ENCODE results near the gene ABCA4. TPM values are rescaled to one million over a fixed set of nuclear protein-coding genes. Genes with fewer than 3 reads are reported as not detected.

The ABCA4 gene
- total RNA-seq, 6 experiments from 2014 or later: 0.49 to 0.99 (median 0.75) TPM

- H3K27ac ChIP-seq: no peak overlapping the region
- DNase-seq: no peak
- H3K27me3 ChIP-seq: no peaks in the 10 kb centered on the region
- ATAC-seq: peak; percentile 47 to 74 (median 64)
- TF ChIP-seq POLR2A (IDR thresholded peaks at IDR 0.05) (no peak), CTCF (IDR thresholded peaks at IDR 0.05) (no peak)
- H3K4me1 ChIP-seq: peaks cover 0 to 14% (median 6%) of the 10 kb centered on the region in 4 donors
- no peak overlapping the region for H3K4me3 ChIP-seq
- H3K9me3 ChIP-seq: no peaks in the 10 kb centered on the region
- intact Hi-C loops (cut with DNase I): no loop called here
- WGBS (ENCODE audit: insufficient coverage, low coverage, low lambda C conversion rate, missing lambda C conversion rate): 69% methylated on average over 10 of the region's 10 CpGs
- H3K36me3 ChIP-seq: no peaks in the 10 kb centered on the region
These were observed 16.0 kb downstream of the ABCA4 start for GRCh38 chr1:94104776-94105580.

- Histone ChIP-seq H3K27ac (no peak overlapping the region), H3K4me1 (peaks cover 0 to 14% (median 6%) of the 10 kb centered on the region in 4 donors), H3K9me3 (no peaks in the 10 kb centered on the region), H3K27me3 (no peaks in the 10 kb centered on the region), H3K36me3 (no peaks in the 10 kb centered on the region), H3K4me3 (no peak overlapping the region)
- WGBS (ENCODE audit: insufficient coverage, low coverage, low lambda C conversion rate, missing lambda C conversion rate): 63% methylated on average over 2 of the region's 9 CpGs
- intact Hi-C loops (cut with DNase I): no loop called here
- ATAC-seq (no peak), DNase-seq (no peak)
- TF ChIP-seq POLR2A (IDR thresholded peaks at IDR 0.05): no peak
- TF ChIP-seq CTCF (IDR thresholded peaks at IDR 0.05): no peak
These were observed 16.7 kb downstream of the ABCA4 start for GRCh38 chr1:94104127-94104684.

GRCh38 chr1:94103608-94104007 lies 17.3 kb downstream of the ABCA4 start:
- Histone ChIP-seq H3K27ac (no peak overlapping the region), H3K36me3 (no peaks in the 10 kb centered on the region), H3K9me3 (no peaks in the 10 kb centered on the region), H3K4me3 (no peak overlapping the region), H3K27me3 (no peaks in the 10 kb centered on the region), H3K4me1 (peaks cover 0 to 14% (median 6%) of the 10 kb centered on the region in 4 donors)
- 90% methylated on average over 2 of the region's 4 CpGs for WGBS (ENCODE audit: insufficient coverage, low coverage, low lambda C conversion rate, missing lambda C conversion rate)
- ATAC-seq (no peak), DNase-seq (no peak)
- intact Hi-C loops (cut with DNase I): no loop called here
- TF ChIP-seq POLR2A (IDR thresholded peaks at IDR 0.05) (no peak), CTCF (IDR thresholded peaks at IDR 0.05) (no peak)

GRCh38 chr1:94101613-94102525 lies 19.1 kb downstream of the ABCA4 start:
- 72% methylated on average over 6 of the region's 15 CpGs for WGBS (ENCODE audit: insufficient coverage, low coverage, low lambda C conversion rate, missing lambda C conversion rate)
- TF ChIP-seq POLR2A (IDR thresholded peaks at IDR 0.05) (no peak), CTCF (IDR thresholded peaks at IDR 0.05) (no peak)
- H3K27ac ChIP-seq: no peak overlapping the region

More at GRCh38 chr1:94101613-94102525, 19.1 kb downstream of the ABCA4 start:
- Histone ChIP-seq H3K4me1 (peaks cover 0 to 14% (median 6%) of the 10 kb centered on the region in 4 donors), H3K27me3 (no peaks in the 10 kb centered on the region), H3K36me3 (no peaks in the 10 kb centered on the region), H3K9me3 (no peaks in the 10 kb centered on the region), H3K4me3 (no peak overlapping the region)
- intact Hi-C loops (cut with DNase I): no loop called here
- DNase-seq: no peak
- no peak for ATAC-seq

Measured in right lobe of liver (tissue), 6 donors.